ENCODE results near the gene GARIN5A. TPM values are rescaled to one million over a fixed set of nuclear protein-coding genes. Genes with fewer than 3 reads are reported as not detected.
A peak's percentile ranks its signal among the peaks of the same experiment; 100 is the strongest.

Gene GARIN5A
- total and polyA plus RNA-seq, 7 donors = 1.2 to 5.3 (median 2.7) TPM

DNA sequence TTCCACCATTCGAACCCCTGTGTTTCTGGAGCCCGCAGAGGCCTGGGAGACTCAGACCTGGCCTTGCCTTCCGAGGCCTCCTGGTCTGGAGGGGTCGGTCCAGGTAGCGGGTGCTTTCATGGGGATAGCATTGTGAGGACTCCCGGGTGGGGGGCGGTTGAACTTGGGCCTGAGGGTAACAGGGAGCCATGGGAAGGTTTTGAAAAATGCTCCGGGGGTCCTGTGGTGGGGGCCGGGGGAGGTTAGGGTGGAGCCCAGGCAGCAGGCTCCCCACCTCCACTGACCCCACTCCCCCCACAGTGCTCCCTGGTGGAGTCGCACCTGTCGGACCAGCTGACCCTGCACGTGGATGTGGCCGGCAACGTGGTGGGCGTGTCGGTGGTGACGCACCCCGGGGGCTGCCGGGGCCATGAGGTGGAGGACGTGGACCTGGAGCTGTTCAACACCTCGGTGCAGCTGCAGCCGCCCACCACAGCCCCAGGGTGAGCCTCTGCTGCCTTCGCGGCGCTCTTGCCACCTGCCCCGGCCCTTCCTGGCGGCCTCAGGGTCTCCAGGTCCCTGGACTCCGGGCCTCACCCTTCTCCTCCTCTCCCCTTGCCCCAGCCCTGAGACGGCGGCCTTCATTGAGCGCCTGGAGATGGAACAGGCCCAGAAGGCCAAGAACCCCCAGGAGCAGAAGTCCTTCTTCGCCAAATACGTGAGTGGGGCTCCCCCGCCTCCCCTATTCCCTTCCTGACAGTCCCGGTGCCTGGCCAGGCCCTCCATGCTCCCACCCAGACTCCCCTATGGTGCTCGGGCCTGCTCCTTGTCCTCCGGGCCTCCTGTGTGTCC lies 3.8 kb upstream of the GARIN5A start:
- DNase-seq (peak in 1 of 2 donors; percentile 39), ATAC-seq (no peak)
- Histone ChIP-seq H3K36me3 (ENCODE audit: insufficient read depth in 1 of 2, low read depth in 1 of 2) (peaks cover 4 to 50% of the 10 kb centered on the region in 2 donors), H3K4me1 (peaks cover 17% of the 10 kb centered on the region), H3K27me3 (ENCODE audit: insufficient read depth in 3 of 3, low read length in 2 of 3) (no peaks in the 10 kb centered on the region), H3K4me3 (no peak overlapping the region), H3K27ac (no peak overlapping the region), H3K9me3 (no peaks in the 10 kb centered on the region)
- WGBS, 3 donors = 86 to 88% (median 86%) methylated on average over 35 to 37 of the region's 37 CpGs
- TF ChIP-seq, protein P1, sequence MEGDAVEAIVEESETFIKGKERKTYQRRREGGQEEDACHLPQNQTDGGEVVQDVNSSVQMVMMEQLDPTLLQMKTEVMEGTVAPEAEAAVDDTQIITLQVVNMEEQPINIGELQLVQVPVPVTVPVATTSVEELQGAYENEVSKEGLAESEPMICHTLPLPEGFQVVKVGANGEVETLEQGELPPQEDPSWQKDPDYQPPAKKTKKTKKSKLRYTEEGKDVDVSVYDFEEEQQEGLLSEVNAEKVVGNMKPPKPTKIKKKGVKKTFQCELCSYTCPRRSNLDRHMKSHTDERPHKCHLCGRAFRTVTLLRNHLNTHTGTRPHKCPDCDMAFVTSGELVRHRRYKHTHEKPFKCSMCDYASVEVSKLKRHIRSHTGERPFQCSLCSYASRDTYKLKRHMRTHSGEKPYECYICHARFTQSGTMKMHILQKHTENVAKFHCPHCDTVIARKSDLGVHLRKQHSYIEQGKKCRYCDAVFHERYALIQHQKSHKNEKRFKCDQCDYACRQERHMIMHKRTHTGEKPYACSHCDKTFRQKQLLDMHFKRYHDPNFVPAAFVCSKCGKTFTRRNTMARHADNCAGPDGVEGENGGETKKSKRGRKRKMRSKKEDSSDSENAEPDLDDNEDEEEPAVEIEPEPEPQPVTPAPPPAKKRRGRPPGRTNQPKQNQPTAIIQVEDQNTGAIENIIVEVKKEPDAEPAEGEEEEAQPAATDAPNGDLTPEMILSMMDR (IDR thresholded peaks at IDR 0.05) = no peak
- intact Hi-C loops (cut with DNase I) = no loop called here

DNA sequence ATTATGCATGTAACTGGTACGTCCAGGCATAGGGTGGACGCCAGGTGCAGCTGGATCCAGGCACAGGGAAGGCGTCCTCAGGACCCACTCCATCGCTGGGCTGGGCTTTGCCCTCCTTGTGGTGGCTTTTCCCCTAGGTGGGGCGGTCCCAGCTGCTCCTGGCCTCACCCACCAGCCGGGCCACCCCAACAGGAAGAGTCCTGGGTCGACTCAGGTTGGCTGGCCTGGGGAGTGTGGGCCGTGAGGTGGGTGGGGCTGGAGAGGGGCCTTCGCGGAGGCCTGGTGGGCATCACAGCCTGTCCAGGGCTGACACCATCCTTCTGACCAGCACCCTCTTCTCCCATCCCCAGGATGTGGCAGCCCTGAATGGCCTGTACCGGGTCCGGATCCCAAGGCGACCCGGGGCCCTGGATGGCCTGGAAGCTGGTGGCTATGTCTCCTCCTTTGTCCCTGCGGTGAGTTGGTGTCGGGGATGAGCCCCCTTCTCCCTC lies 3.2 kb upstream of the GARIN5A start:
- TF ChIP-seq, protein P1 (IDR thresholded peaks at IDR 0.05) = no peak
- intact Hi-C loops (cut with DNase I) = loop anchor here (5.0 kb wide), 2 partner anchors 32 to 113 kb away; partner anchors contain the start of genes ASPDH (in 1 of the 2), JOSD2 (in 1 of the 2) and NAPSA (in 1 of the 2)
- Histone ChIP-seq H3K9me3 (no peaks in the 10 kb centered on the region), H3K36me3 (ENCODE audit: insufficient read depth in 1 of 2, low read depth in 1 of 2) (peaks cover 4 to 50% of the 10 kb centered on the region in 2 donors), H3K27ac (no peak overlapping the region), H3K4me1 (peaks cover 17% of the 10 kb centered on the region), H3K27me3 (ENCODE audit: insufficient read depth in 3 of 3, low read length in 2 of 3) (no peaks in the 10 kb centered on the region), H3K4me3 (no peak overlapping the region)
- ATAC-seq = no peak
- peak in 1 of 2 donors; percentile 44 for DNase-seq
- WGBS, 3 donors = 89 to 93% (median 92%) methylated on average over 14 to 16 of the region's 16 CpGs

DNA sequence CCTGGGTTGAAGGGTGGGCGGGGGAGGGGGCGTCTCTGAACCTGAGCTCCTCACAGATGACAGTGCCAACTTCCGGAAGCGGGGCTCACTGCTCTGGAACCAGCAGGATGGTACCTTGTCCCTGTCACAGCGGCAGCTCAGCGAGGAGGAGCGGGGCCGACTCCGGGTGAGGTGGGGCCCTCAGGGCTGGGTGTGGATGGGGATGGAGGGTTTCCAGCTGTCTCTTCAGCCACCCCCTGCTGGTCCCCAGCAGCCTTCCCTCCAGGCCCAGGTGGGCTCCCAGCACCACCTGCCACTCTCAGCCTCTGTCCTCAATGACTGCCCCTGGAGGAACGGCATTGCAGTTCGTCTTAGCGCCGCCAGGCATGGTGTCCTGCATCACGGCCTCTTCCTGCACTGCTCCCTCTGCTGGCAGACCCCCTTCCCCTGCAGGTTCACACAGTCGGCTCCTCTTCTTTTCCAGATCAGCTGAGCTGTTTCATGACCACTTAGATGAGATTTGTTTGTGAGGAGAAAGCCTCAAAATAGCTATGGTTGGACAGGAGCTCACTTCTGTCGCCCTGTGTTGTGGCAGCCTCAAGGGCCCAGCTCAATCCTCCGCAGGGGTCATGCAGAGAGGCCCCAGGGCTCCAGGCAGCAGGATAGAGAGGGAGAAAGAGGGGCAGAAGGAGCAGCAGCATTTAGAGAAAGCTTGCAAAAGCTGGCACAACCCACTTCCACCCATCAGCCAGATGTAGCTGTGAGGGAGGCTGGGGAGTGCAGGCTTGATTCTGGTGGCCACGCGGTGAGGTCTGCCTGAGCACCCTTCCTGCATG lies 2.5 kb upstream of the GARIN5A start:
- TF ChIP-seq, protein P1 (IDR thresholded peaks at IDR 0.05) = peak; percentile 66
- Histone ChIP-seq H3K4me1 (peaks cover 17% of the 10 kb centered on the region), H3K27ac (no peak overlapping the region), H3K9me3 (no peaks in the 10 kb centered on the region), H3K4me3 (no peak overlapping the region), H3K36me3 (ENCODE audit: insufficient read depth in 1 of 2, low read depth in 1 of 2) (peaks cover 4 to 50% of the 10 kb centered on the region in 2 donors), H3K27me3 (ENCODE audit: insufficient read depth in 3 of 3, low read length in 2 of 3) (no peaks in the 10 kb centered on the region)
- DNase-seq (peak in 1 of 2 donors; percentile 76), ATAC-seq (peak; percentile 25 to 51 (median 40))
- WGBS, 3 donors = 74 to 77% (median 76%) methylated on average over 18 to 19 of the region's 19 CpGs
- intact Hi-C loops (cut with DNase I) = loop anchor here (5.0 kb wide), 2 partner anchors 33 to 112 kb away; partner anchors contain the start of genes ASPDH (in 1 of the 2), JOSD2 (in 1 of the 2) and NAPSA (in 1 of the 2)

DNA sequence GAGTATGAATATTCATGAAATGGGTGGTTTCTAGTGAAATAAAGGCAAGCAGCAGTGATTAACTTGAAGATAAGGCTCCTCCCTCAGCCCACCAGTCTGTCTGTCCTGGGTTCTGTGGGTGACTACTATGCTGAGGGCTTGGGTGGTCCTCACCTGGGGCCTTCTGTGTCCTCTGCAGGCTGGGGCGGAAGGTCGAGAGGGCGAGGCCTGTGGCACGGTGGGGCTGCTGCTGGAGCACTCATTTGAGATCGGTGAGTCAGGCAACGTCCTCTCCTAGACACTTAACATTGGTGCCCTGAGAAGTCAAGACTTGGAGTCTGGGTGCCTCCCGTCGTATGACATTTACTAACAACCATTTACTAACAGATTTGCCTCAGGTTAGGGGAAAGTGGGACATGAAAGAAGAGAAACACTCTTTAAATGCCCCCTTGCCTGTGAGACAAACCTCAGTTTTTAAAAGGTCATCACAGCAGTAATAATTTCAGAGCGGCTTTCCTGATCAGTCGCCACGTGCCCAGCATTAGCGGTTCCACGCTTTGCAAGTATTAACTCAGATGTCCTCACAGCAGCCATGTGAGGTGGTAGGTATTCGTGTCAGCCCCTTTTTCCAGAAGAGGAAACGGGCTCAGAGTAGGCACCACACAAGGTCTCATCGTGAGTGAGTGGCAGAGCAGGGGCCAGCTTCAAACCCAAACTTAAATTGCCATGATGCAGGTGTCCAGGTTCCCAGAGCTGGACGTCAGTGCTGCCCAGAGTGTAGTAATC lies 1.3 kb upstream of the GARIN5A start:
- peaks cover 17% of the 10 kb centered on the region for H3K4me1 ChIP-seq
- peak in 1 of 2 donors; percentile 8 for DNase-seq
- WGBS, 3 donors = 92 to 94% (median 92%) methylated on average over 17 of the region's 17 CpGs
- TF ChIP-seq, protein P1 (IDR thresholded peaks at IDR 0.05) = no peak
- no peak overlapping the region for H3K27ac ChIP-seq
- no peak for ATAC-seq
- peak overlapping the region; percentile 97 for H3K4me3 ChIP-seq
- no peaks in the 10 kb centered on the region for H3K9me3 ChIP-seq
- intact Hi-C loops (cut with DNase I) = loop anchor here (5.0 kb wide), 2 partner anchors 34 to 111 kb away; partner anchors contain the start of genes ASPDH (in 1 of the 2), JOSD2 (in 1 of the 2) and NAPSA (in 1 of the 2)
- peaks cover 4 to 47% of the 10 kb centered on the region in 2 donors for H3K36me3 ChIP-seq (ENCODE audit: insufficient read depth in 1 of 2, low read depth in 1 of 2)
- H3K27me3 ChIP-seq (ENCODE audit: insufficient read depth in 3 of 3, low read length in 2 of 3) = no peaks in the 10 kb centered on the region

All from psoas muscle (tissue), 8 donors.